IMR-90 (cell line): ENCODE data around the gene PCYOX1L. TPM values are rescaled to one million over a fixed set of nuclear protein-coding genes. Genes with fewer than 3 reads are reported as not detected.
A peak's percentile ranks its signal among the peaks of the same experiment; 100 is the strongest.

ENCODE experiments used
- ATAC-seq: fragments of 200-7000 bp; cut with Tn5 transposase; 2 replicates; pipeline ENCODE4 v1.9.1; 2020; ENCODE audit warnings: low read depth, mild to moderate bottlenecking, moderate library complexity
- BruUV-seq: library from RNA; stranded (reverse); fragments of 400-500 nt; replicated peaks from 2 replicates; lab custom pipeline; 2021; lab: Mats Ljungman, UMichigan
- CTCF ChIA-PET: fragments of 300-600 bp; formaldehyde crosslinking; extraction: SDS; loops from one replicate; lab custom pipeline; 2021; ENCODE audit warnings: antibody characterized with exemption; lab: Yijun Ruan, JAX
- POLR2A ChIA-PET: fragments of 300-600 bp; sonication (Branson Sonifier 250); formaldehyde crosslinking; loops from one replicate; lab custom pipeline; 2022; ENCODE audit warnings: antibody characterized with exemption; ENCODE audit not compliant: unreplicated experiment; lab: Charles Lee
- DNase-seq: peaks from one replicate; pipeline ENCODE4 v3.0.0; 2013
- H2AFZ ChIP-seq: replicated peaks from 2 replicates; pipeline ENCODE3; 2013; ENCODE audit warnings: low read length, mild to moderate bottlenecking; ENCODE audit not compliant: poor library complexity
- H2AK5ac ChIP-seq: 2 replicates; pipeline ENCODE4 v1.6.1; 2013; ENCODE audit warnings: low read depth, low read length, inconsistent platforms
- H2AK9ac ChIP-seq: replicated peaks from 2 replicates; pipeline ENCODE3; 2013; ENCODE audit warnings: mild to moderate bottlenecking, low read depth, low read length, moderate library complexity; ENCODE audit not compliant: poor library complexity
- H2BK120ac ChIP-seq: 2 replicates; pipeline ENCODE4 v1.6.1; 2013; ENCODE audit warnings: low read depth, low read length, inconsistent platforms
- H2BK15ac ChIP-seq: 3 replicates; pipeline ENCODE4 v1.6.1; 2013; ENCODE audit warnings: low read depth, low read length, inconsistent platforms
- H2BK20ac ChIP-seq: 2 replicates; pipeline ENCODE4 v1.6.1; 2013; ENCODE audit warnings: low read depth, mild to moderate bottlenecking, inconsistent platforms, low read length, moderate library complexity
- H2BK5ac ChIP-seq: 2 replicates; pipeline ENCODE4 v1.6.1; 2013; ENCODE audit warnings: mild to moderate bottlenecking, low read depth, low read length, inconsistent platforms; ENCODE audit not compliant: poor library complexity, severe bottlenecking
- H3K14ac ChIP-seq: replicated peaks from 2 replicates; pipeline ENCODE4 v1.6.1; 2013; ENCODE audit warnings: low read depth, low read length, inconsistent platforms
- H3K18ac ChIP-seq: 2 replicates; pipeline ENCODE4 v1.6.1; 2013; ENCODE audit warnings: low read depth, low read length, control low read depth
- H3K23ac ChIP-seq: 2 replicates; pipeline ENCODE4 v1.6.1; 2013; ENCODE audit warnings: low read depth, low read length, inconsistent platforms
- H3K27ac ChIP-seq: 2 replicates; pipeline ENCODE4 v1.5.1; 2013; ENCODE audit warnings: mild to moderate bottlenecking, control low read depth, low read length; ENCODE audit not compliant: insufficient read depth
- H3K27me3 ChIP-seq: 2 replicates; pipeline ENCODE4 v1.6.1; 2013; ENCODE audit warnings: low read length; ENCODE audit not compliant: control insufficient read depth, insufficient read depth
- H3K36me3 ChIP-seq: 2 replicates; pipeline ENCODE4 v1.6.1; 2013; ENCODE audit warnings: low read length, mixed read lengths; ENCODE audit not compliant: control insufficient read depth, insufficient read depth
- H3K4ac ChIP-seq: 2 replicates; pipeline ENCODE4 v1.6.1; 2013; ENCODE audit warnings: low read depth, low read length, inconsistent platforms
- H3K4me1 ChIP-seq: 2 replicates; pipeline ENCODE4 v1.6.1; 2013; ENCODE audit warnings: low read length, mixed read lengths; ENCODE audit not compliant: control insufficient read depth, insufficient read depth
- H3K4me2 ChIP-seq: 2 replicates; pipeline ENCODE4 v1.6.1; 2013; ENCODE audit warnings: low read depth, mild to moderate bottlenecking, control low read depth, low read length, moderate library complexity
- H3K4me3 ChIP-seq: 2 replicates; pipeline ENCODE4 v1.5.1; 2013; ENCODE audit warnings: low read depth, mild to moderate bottlenecking, control low read depth, low read length, moderate library complexity; ENCODE audit not compliant: insufficient read depth
- H3K56ac ChIP-seq: 2 replicates; pipeline ENCODE4 v1.6.1; 2013; ENCODE audit warnings: low read length, inconsistent platforms; ENCODE audit not compliant: insufficient read depth; ENCODE audit errors: extremely low read depth
- H3K79me1 ChIP-seq, 2 experiments: 2 replicates each; pipeline ENCODE4 v1.6.1; 2013; ENCODE audit warnings: low read length in 2 of 2, inconsistent platforms in 1 of 2, low read depth in 1 of 2
- H3K9ac ChIP-seq: 2 replicates; pipeline ENCODE4 v1.6.1; 2013; ENCODE audit warnings: low read depth, low read length, control low read depth
- H3K9me1 ChIP-seq: 2 replicates; pipeline ENCODE4 v1.6.1; 2013; ENCODE audit warnings: low read length, inconsistent platforms; ENCODE audit not compliant: insufficient read depth
- H3K9me3 ChIP-seq: 2 replicates; pipeline ENCODE4 v1.6.1; 2013; ENCODE audit warnings: low read length; ENCODE audit not compliant: control insufficient read depth, insufficient read depth
- H4K20me1 ChIP-seq: 2 replicates; pipeline ENCODE4 v1.6.1; 2013; ENCODE audit warnings: low read length, inconsistent platforms; ENCODE audit not compliant: insufficient read depth
- H4K5ac ChIP-seq: 2 replicates; pipeline ENCODE4 v1.6.1; 2013; ENCODE audit warnings: mild to moderate bottlenecking, low read depth, low read length, control low read depth
- H4K8ac ChIP-seq, 2 experiments: 2 replicates each; pipeline ENCODE4 v1.6.1; 2013; ENCODE audit warnings: low read depth in 2 of 2, low read length in 2 of 2, control low read depth in 1 of 2, inconsistent platforms in 1 of 2
- H4K91ac ChIP-seq: 2 replicates; pipeline ENCODE4 v1.6.1; 2013; ENCODE audit warnings: low read depth, low read length, inconsistent platforms; ENCODE audit not compliant: insufficient read depth
- CHD1 ChIP-seq: IDR thresholded peaks from 2 replicates; pipeline ENCODE4 v1.6.1; 2012; ENCODE audit warnings: low read depth, low read length, improper control_type of control experiment
- ELK1 ChIP-seq: fragments of 150-350 bp; IDR thresholded peaks from 2 replicates; pipeline ENCODE4 v1.6.1; 2016; ENCODE audit warnings: low read depth, mild to moderate bottlenecking, low read length, moderate library complexity, borderline replicate concordance
- MAFK ChIP-seq: IDR thresholded peaks from 2 replicates; pipeline ENCODE4 v1.6.1; 2012; ENCODE audit warnings: low read depth, low read length, improper control_type of control experiment
- MXI1 ChIP-seq: IDR thresholded peaks from 2 replicates; pipeline ENCODE4 v1.6.1; 2012; ENCODE audit warnings: low read depth, mild to moderate bottlenecking, low read length, moderate library complexity, borderline replicate concordance
- SMC3 ChIP-seq: fragments of 150-350 bp; IDR thresholded peaks from 2 replicates; pipeline ENCODE4 v1.6.1; 2016; ENCODE audit warnings: low read depth, mild to moderate bottlenecking, antibody characterized with exemption, low read length, moderate library complexity
- WGBS, 2 experiments: methylation state at CpG; one replicate each; pipeline versions ENCODE4 v1.1.5 to v1.1.7; 2013; ENCODE audit warnings: missing lambda C conversion rate in 2 of 2; ENCODE audit not compliant: insufficient read length in 1 of 2; ENCODE audit errors: extremely low coverage in 2 of 2; 5-methylcytosine and 5-hydroxymethylcytosine counted together
- dilution Hi-C: fragments of 300-500 bp; cut with HindIII; formaldehyde crosslinking; loops from one replicate; pipeline ENCODE4 v1.14.3; 2018; ENCODE audit warnings: low sequenced_read_pairs; ENCODE audit not compliant: unreplicated experiment
- in situ Hi-C: fragments of 300-500 bp; cut with MboI; formaldehyde crosslinking; loops from 3 replicates; pipeline ENCODE4 v1.14.3; 2019; ENCODE audit warnings: low sequenced_read_pairs, inconsistent platforms, mixed read lengths
- intact Hi-C: fragments of 100-400 bp; cut with micrococcal nuclease; formaldehyde crosslinking; loops from 2 replicates; pipeline ENCODE4 v1.10.0; 2022
- polyA plus RNA-seq, 3 experiments: library from polyadenylated mRNA; depleted of rRNA; stranded (reverse); fragments of >200 nt; gene quantifications; 2 replicates each; pipeline ENCODE4 v1.2.3, GENCODE V29; 2012; ENCODE audit warnings: low replicate concordance in 1 of 3
- total RNA-seq: library from RNA; depleted of rRNA; stranded (reverse); fragments of >200 nt; gene quantifications from 2 replicates; pipeline ENCODE4 v1.2.3, GENCODE V29; 2012

PCYOX1L gene
- total and polyA plus RNA-seq, 2 of the 4 experiments (the other 2 are of a cell fraction), result 7.0 to 14.3 TPM

DNA sequence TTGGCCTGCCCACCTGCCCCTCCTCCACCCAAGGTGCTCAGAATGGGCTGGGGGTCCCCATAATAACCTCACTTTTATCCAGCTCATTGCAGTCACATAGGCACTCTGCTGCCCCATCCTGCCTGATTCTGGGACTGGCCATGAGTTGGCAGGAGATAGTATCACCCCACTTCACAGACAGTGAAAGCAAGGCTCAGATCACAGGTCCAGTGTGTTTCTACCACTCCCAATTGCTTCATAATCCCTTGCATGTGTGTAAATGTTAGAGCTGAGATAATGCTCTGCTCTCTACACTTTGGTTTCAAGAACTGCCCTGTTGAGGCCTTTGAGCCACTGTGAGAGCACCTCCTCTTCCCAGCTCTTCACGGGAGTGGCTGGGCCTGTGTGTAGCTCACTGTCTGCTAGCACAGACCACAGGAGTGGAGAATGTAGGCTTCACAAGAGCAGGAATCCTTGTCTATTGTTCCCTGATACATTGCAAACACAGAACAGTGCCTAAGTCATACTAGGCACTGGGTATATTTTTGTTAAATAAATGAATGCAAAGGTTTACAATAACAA, 8.4 kb downstream of the PCYOX1L start:
- no peak overlapping the region for H4K8ac ChIP-seq
- no peak overlapping the region for H4K5ac ChIP-seq
- no peak overlapping the region for H3K4me3 ChIP-seq
- CTCF ChIA-PET, result interaction anchor here (0.5 to 2.3 kb wide), 4 partner anchors 8 to 195 kb away, joined by 3 to 14 read pairs (median 6); partner anchors contain the start of gene PCYOX1L
- in situ Hi-C loops (no loop called here), intact Hi-C loops (loop anchor here (5.0 kb wide), 2 partner anchors 196 to 251 kb away; no protein-coding TSS in a partner anchor), dilution Hi-C loops (no loop called here)
- no peak overlapping the region for H2BK5ac ChIP-seq
- no peak overlapping the region for H2BK15ac ChIP-seq
- H3K27me3 ChIP-seq, result no peaks in the 10 kb centered on the region
- 0 out of 2 replicates have a peak overlapping the region, but pooled peaks have one; percentile 47 for H3K23ac ChIP-seq
- no peak overlapping the region for H2BK20ac ChIP-seq
- H3K14ac ChIP-seq, result no peak overlapping the region
- no peak overlapping the region for H2BK120ac ChIP-seq
- no TSS peak for BruUV-seq
- H4K91ac ChIP-seq, result no peak overlapping the region
- ATAC-seq (no peak), DNase-seq (no peak)
- WGBS, 2 experiments, result no CpG with 5 or more reads among the region's 1 CpG
- H3K18ac ChIP-seq, result no peak overlapping the region
- no peak for TF ChIP-seq MAFK
- no peak for TF ChIP-seq MXI1
- TF ChIP-seq CHD1, result no peak
- TF ChIP-seq ELK1, result no peak
- TF ChIP-seq SMC3, result no peak
- H3K56ac ChIP-seq, result no peak overlapping the region
- POLR2A ChIA-PET, result no interaction called here
- H4K20me1 ChIP-seq, result no peaks in the 10 kb centered on the region
- peaks cover 5% of the 10 kb centered on the region; the same call in 1 of the 2 replicates for H3K9me1 ChIP-seq
- H3K9ac ChIP-seq, result no peak overlapping the region
- H2AFZ ChIP-seq, result no peak overlapping the region
- no peaks in the 10 kb centered on the region; a peak in 1 of 4 replicates for H3K79me1 ChIP-seq
- no peak overlapping the region for H2AK9ac ChIP-seq
- no peak overlapping the region for H3K27ac ChIP-seq
- no peak overlapping the region for H2AK5ac ChIP-seq
- H3K4me1 ChIP-seq, result 0 out of 2 replicates have a peak, but pooled peaks cover 2% of the 10 kb centered on the region
- H3K36me3 ChIP-seq, result no peaks in the 10 kb centered on the region
- no peaks in the 10 kb centered on the region for H3K9me3 ChIP-seq
- H3K4ac ChIP-seq, result no peak overlapping the region
- no peak overlapping the region for H3K4me2 ChIP-seq
